Esophagus mucosa (tissue), 1 donor: ENCODE results near the gene BICD1. TPM values are rescaled to one million over a fixed set of nuclear protein-coding genes. Genes with fewer than 3 reads are reported as not detected.
"Not testable (repeated sequence)": the region's sequence is repeated elsewhere in the genome, so short reads cannot be mapped to it uniquely, and the experiment has no call there.

ENCODE experiments used
- ATAC-seq: fragments of 200-7000 bp; cut with Tn5 transposase; one replicate; pipeline ENCODE4 v1.9.1; 2020
- total RNA-seq: library from RNA; stranded (reverse); gene quantifications from one replicate; pipeline ENCODE4 v1.2.4, GENCODE V29; 2023
- donor health status: DM: yes; HTN: yes; CAD: no.

Gene BICD1
- total RNA-seq, 1 donor from 2014 or later: 4.7 TPM

DNA sequence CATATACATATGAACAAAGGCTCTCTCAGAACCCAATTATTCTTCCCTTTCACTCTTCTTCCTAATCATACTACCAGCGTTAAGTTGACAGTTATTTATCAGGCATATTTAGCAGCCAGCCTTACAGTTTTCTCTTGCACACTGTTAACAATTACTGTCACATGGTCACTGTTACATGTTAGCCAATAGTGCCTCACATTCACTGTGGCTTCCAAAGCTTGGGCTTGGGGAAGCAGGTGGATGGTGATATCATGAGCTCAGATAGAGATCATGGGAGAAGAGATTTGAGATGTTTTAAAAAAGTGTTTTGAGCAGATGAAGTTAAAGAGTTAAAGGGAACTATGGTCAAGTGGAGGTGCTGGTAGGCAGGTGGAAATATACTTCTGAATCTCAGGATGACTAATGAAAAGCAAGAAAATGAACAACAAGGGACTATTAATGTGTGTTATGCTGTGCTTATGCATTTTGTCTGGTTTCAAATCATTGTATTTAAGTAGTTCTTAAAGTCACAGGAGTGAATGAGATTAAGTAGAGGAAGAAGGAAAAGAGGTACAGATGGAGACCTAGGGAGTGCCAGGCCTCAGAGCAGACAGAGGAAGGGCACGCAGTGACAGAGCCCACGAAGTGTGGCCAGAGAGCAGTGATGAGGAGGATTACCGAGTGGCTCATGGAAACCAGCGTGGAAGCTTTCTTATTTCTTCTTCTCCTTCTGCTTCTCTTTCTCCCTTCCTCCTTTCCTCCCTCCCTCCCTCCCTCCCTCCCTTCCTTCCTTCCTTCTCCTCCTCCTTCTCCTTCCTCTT, 39.6 kb downstream of the BICD1 start:
- ATAC-seq: no peak

DNA sequence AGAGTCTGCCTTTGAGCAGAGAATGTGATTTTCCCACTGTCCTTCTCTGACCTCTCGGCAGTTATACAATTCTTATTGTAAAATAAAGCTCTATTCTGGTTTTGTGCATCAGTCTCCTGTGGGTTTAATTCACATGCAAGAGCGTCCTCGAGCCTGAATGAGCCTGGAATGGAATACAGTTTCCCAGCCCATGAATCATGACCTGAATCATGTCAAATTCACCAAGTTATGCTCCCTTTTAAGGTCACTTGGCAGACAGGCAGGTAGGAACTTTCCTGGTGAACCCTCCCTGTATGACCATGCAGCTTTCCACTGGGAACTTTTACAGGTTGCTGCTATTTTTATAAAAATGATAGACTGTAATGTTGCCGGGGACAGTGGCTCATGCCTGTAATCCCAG, 41.7 kb downstream of the BICD1 start:
- no peak for ATAC-seq

DNA sequence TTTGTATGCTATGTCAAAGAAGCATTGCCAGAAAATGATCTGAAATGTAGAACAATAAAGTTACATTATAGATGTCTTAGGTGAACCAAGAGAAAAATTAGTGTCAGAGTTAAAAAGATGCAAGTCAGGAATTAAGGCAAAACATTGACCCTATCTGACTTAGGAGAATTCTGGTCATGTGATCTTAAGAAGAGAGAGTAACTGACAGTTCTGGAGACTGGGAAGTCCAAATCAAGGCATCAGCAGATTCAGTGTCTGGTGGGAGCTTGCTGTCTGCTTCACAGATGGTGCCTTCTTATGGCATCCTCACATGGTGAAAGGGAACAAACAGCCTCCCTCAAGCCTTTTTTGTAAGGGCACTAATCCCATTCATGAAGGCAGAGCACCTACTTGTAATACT, 42.8 kb downstream of the BICD1 start:
- no peak for ATAC-seq

DNA sequence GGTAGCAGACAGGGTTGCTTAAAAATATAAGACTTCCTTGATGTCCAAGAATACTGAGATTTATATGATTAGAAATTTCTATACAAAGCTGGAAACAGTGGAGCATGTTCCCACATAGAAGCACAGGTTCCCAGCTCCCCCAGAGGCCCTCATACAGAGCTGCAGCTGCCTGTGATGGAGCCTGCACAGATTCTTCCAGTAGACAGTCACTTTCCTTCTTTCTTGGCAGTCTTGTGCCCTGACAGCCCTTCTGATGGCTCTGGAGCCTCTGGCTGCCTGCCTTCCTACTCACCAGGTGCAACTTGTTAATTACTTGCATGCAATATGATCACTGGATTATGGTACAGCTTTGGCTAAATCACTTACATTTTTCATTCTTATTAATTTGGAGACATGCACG, 44.4 kb downstream of the BICD1 start:
- ATAC-seq: no peak

DNA sequence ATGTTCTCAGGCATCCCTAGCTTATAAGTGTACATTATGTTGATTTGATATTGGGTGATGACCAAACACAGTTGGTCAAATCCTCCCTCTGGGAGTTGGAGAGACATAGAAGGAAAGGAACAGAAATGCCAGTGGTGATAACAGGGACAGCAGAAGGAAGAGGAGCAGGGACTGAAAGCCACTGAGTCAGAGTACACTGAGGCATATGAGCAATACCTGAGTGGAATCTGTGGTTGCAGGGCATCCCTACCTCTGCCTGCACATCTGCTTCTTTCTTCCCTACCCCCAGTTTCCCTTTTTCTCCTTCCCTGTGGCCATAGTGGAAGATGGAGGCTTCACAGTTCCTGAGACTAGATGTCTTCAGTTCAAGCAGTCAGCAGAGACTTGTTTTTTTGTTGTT, 44.9 kb downstream of the BICD1 start:
- no peak for ATAC-seq

DNA sequence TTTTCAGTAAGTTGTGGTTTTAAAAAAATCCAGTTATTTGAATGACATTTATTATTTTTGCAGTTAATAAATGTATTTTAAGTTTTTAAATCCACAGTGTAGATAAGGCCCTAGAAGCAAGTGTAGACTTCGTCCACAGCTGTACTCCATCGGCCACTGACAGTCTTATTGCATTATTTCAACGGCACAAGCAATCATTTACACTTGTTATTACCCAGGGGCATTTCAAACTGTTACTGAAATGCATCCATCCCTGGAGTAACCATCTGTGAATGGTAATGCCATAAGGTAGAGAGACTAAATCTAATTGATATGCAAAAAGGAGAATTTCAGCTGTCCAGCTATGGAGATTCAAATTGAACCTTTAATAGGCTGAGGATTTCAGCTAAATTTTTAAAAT, 48.4 kb downstream of the BICD1 start:
- no peak for ATAC-seq

DNA sequence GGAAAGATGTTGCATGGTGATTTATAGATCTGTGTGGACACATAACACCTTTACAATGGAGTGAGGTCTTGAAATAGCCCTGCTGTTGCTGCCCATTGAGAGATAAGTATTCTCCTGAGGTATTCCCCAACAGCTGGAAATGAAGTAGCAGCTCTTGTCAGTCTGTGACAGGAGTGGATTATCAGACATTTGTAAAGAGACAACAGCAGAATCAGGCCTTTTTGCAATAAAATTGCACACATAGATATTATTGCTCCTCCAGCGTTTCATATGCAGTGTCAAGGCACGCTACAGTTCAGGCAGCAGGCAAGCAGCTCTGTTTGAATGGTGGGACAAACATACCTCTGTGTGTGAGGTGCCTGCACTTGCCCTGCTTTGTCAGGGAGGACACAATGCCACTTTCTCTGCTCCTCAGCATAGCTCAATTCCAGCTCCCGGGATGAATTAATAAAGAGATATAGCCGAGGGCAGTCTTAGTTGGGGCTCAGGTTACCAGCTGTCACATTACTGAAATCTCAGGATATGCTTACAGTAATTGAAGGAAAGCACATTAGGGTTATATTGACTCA, 49.4 kb downstream of the BICD1 start:
- ATAC-seq: no peak

DNA sequence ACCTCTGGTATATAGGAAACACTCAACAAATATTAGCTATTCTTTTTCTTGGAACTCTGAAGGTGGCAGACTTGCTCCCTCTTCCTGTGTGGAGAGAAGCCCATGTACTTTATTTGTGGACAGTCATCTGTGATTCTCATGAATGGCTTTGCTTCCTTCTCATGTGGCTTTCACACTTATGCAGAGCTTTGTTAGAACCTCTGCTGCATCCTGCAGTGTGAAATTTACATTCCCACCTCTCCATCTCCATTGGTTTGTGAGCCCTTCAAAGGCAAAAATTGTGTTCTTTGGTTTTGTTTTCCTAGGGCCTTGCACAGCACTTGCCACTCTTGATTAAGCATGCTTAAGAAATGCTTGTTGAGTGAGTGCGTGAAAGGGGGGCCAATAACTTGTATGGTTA, 51.9 kb downstream of the BICD1 start:
- ATAC-seq: no peak

DNA sequence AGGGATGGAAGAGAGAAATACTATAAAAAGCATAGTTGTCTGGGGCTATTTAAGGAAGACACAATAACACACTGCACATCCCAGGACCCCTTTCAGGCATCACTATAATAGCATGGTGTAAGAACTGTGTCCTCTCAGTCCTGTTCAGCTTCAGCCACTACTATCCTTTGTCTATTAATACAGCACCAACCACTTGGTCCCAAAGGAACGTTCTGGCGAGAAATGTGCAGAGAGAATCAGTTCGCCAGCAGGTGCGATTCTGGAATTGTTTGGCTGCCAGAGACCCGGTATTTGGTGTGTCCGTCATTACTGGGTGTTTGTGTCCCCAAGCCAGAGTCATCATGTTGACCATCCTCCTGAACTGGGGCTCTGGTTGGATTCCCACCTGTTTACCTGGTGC, 52.7 kb downstream of the BICD1 start:
- no peak for ATAC-seq

DNA sequence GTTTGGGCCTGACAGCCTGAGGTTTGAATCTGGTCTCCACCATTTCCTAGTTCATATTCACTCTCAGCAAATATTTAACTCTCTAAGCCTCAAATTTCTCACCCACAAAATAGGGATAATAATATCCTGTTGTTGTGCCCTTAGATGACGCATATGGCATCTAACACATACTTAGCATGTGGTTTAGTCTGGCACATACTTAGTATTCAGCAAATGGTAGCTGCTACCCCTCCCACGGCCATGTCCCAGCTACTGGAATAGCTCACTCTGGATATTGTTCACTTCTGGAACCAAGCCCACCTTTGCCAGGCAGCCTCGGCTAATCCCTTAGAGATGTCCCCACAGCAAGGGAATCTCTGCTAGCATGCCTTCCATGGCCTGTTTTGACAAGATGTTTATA, 53.3 kb downstream of the BICD1 start:
- no peak for ATAC-seq

DNA sequence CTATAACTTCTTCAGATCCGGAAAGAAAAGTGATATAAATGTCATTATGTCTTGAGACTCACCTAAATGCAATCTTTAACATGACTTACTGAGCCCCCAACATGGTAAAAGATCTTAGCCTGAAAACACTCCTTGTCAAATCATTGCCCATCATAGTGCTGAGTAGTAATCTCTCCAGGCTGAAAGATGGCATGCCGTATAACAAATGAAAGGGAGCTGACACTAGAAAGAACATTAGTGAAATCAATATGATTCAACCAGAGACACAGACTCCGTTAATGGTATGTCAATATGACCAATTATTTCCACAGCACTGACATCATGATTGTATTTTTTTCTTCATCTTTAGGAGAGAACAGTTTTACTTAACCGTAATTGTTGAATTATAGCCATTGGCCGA, 54.4 kb downstream of the BICD1 start:
- ATAC-seq: no peak

DNA sequence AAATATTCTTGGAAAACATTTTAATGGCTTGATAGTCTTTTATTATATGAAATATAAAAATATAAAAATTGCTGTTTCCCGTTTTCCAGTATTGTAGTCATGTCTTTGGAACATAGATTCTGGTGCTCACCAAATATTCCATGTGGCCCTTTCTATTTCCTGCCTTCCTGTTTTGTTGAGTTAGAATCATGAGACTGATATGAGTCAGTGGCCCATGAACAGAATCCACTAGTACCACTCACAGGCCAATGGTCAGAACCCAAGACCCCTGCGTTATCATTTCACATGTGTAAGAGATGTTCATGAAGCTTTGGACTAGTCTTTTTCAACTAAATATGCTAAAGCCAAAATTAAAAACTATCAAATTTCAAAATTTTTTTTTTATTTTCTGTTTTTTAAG, 56.9 kb downstream of the BICD1 start:
- ATAC-seq: no peak

DNA sequence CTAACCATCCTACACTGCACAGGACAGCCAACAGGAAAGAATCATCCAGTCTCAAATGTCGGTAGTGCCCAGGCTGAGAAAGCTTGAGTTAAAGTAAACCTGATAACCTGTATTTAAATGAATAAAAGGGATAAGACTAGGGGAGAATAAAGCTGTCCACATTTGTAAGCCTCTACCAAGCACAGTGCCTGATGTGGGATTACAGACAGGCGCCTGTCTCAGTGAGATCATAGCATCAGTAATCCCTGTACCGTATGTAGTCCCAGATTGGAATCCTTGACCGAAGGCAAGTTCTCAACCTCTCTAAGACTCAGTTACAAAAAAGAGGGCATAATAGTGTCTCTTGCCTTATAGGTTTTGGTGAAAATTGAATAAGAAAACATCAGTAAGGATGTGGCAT, 59.9 kb downstream of the BICD1 start:
- no peak for ATAC-seq

DNA sequence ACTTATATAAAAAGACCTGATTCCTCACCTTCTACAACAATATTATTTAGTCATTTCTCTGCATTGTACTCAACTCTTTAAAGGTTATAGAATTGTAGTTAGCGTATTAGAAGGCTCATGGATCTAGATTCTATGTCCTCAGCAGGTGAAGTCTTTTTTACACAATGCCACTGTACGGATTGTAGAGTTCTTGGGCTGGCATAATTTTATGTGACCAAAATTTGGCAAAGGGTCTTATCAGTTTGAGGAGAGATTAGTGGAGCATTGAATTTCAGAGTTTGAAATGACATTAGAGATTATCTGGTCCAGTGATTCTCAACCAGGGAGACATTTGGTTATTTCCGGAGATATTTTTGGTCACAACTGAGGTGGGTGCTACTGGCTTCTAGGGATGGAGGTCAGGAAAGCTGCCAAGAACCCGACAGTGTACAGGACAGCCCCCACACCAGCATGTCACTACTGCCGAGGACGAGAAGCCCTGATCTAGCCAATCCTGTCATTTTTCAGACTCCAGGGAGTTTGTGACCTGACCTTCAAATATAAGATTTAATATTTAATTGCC, 63.9 kb downstream of the BICD1 start:
- ATAC-seq: no peak

DNA sequence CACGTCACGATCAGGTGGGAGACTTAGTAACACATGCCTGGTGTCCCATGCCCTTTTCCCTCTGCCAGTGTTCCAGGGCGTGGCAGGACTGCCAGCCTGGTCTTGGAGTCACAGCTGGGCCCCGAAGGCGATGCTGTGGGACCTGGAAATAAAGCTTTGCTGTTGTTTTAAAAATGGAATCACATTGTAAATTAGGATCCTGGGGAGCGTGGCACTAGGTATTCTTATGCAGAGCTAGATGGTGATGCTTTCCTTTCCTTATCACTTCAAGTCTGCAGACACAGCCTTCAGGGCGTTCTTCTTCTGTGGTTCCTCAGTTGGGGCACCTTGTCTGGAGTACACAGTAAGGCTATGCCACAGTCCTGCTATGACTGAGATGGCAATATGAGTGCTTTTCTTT, 64.6 kb downstream of the BICD1 start:
- ATAC-seq: no peak

DNA sequence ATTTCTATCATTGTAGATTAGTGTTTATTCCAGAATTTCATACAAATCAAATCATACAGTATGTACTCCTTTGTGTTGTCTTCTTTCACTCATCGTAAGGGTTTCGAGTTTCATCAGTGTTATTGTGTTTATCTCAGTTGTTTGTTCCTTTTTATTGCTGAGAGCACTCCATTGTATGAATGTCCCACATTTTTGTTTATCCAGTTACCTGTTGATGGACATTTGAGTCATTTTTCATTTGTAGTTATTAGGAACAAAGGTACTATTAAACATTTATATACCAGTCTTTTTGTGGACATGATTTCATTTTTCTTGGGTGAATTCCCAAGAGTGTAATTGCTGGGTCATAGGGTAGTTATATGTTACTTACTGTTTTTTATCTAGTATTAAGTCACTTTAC, 70.0 kb downstream of the BICD1 start:
- no peak for ATAC-seq

DNA sequence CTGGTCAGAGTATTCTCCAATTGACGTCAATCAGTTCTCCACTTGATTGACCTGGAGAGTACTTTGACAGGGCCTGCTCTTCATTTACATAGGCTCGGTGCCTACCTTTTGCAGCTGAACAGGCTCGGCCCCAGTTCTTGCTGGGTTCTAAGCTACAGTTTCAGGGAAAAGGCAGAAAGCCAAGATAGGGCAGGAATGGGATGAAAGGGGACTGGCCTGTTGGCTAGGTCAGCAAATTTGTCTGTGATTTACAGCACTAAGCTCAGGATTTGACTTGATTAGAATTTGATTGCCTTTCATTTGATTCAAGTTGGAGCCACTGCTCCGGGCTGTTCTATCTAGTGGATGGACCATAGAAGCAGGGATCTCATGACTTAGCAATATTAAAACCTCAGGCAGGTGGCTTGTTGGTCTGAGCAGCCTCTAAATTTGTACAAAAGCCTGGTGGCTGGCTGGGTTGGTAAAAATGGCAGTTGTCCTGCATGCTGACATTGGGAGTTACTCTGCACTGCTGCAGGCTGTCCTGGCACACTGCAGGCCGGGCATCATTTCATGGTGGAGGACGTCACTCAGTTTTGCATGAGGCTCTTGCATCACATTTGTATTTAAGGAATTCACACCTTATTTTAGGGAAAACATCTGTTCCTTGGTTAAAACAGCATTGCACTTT, 71.8 kb downstream of the BICD1 start:
- ATAC-seq: no peak

DNA sequence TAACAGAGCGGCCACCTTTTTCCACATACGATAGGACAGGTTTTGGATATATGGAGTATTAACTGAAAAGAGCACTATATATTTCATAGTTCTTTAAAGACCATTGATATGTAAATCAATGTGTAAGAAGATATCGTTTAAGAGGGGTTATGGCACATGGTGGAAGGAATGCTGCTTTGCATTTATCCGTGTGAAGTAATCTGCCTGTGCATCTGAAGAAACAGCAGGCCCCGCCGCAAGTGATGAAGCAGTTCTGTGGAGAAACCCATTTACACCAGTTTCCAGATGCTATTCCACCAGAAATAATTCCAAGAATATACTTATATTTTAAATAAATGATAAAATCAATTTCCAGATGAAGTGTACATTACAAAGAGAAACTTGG, 72.4 kb downstream of the BICD1 start:
- no peak for ATAC-seq

DNA sequence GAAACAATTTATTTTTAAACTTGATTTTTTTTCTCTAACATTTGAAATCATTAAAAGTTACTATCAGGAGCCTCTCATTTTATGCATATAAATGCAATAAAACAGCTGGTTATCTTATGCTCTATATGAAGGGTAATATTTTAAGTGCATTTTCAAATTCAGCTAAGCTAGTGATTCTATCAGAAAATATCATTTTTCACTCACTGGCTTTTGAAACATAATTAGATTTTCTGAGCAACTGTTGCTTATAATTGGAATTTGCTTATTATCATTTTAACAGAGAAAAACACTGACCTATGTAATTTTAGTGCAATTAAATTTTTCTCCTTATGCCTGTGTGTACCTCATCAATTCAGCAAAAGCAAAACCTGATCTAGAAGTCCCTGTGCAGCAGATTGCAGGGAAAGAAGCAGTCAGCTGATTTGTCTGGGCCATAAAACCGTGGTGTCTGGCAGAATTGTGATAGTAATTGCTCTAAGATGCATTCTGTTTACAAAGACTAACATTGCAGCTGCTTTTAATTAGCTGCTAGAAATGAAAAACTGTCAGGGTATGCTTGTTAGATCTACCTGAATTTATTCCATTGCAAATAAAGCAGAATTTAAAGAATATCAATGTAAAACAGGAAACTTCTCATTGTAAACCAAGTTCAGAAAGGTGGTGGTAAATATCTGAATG, 75.0 kb downstream of the BICD1 start:
- no peak for ATAC-seq

DNA sequence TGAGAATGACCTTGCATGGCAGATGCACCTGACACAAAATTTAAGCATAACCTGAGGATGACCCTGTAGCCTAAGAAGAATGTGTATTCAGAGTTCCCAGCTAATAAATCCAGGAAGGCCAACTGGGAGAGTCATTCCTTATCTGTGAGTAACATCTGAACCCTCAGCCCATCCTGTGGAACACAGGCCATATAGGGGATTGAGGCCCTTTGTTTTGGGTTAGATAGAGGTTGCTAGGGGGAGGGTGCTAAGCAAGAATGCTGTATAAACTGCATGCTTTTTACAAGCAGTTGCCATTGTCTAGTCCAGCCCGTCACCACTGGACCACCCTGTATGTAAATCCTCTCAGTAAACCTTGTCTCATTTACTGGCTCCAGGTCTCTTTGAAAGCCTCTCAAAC, 77.0 kb downstream of the BICD1 start:
- no peak for ATAC-seq

DNA sequence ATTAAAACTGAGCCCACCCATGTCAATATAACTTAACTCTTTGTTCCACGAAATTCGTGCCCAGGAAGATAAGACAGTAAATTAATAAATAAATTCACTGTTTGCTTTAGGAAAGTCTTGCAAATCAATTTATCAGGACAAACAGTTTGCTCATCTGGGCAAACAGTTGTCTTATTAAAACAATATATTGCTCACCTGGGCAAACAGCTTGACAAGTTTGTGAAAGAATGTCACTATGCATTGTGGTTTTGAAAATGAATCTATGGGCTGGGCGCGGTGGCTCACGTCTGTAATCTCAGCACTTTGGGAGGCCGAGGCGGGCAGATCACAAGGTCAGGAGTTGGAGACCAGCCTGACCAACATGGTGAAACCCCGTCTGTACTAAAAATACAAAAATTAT, 80.5 kb downstream of the BICD1 start:
- ATAC-seq: not testable (repeated sequence)

DNA sequence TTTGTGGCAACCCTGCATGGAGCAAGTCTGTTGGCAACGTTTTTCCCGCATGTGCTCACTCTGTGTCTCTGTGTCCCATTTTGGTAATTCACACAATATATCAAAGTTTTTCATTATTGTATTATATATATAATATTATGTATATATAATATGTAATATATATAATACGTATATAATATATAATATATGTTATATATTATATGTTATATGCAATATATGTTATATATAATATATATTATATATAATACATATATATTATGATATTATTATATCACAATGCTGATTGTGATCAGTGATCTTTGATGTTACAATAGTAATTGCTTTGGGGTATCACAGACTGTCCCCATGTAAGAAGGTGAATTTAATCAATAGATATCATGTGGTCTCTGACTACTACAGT, 84.8 kb downstream of the BICD1 start:
- ATAC-seq: no peak
